ENCODE measurements around the gene WDR81. TPM values are rescaled to one million over a fixed set of nuclear protein-coding genes. Genes with fewer than 3 reads are reported as not detected.

The WDR81 gene
- total and polyA plus RNA-seq, 2 experiments from 2014 or later = 3.5 to 14.5 TPM

DNA sequence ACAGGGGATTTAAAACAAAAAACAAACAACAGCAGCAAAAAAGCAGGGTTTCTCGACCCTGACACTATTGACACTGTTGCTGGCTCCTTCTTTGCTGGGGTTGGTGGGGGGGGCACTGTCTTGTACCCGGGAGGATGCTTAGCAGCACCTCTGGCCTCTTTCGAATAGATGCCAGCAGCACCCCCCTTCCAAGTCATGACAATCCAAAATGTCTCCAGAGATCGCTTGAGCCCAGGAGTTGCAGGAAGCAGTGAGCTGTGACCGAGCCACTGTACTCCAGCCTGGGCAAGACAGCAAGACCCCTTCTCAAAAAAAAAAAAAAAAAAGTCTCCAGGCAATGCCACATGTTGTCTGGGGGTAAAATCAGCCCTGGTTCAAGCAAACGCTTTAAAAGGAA is 57.7 kb downstream of the WDR81 start:
- Mint-ChIP-seq H3K4me1 (no peaks in the 10 kb centered on the region), H3K27ac (no peak overlapping the region), H3K36me3 (ENCODE audit: low read depth) (peaks cover 75% of the 10 kb centered on the region), H3K9me3 (no peaks in the 10 kb centered on the region; the same call in 2 of the 3 replicates), H3K4me3 (no peak overlapping the region), H3K27me3 (ENCODE audit: insufficient read depth, low read depth, poor library complexity) (peaks cover 13% of the 10 kb centered on the region)
- Histone ChIP-seq H3K4me3 (no peak overlapping the region), H3K36me3 (ENCODE audit: insufficient read depth) (peaks cover 30% of the 10 kb centered on the region), H3K27ac (ENCODE audit: low read depth) (no peak overlapping the region), H3K79me2 (replicated peaks; ENCODE audit: insufficient read depth) (no peaks in the 10 kb centered on the region), H3K27me3 (ENCODE audit: insufficient read depth) (no peaks in the 10 kb centered on the region), H4K20me1 (replicated peaks; ENCODE audit: insufficient read depth) (no peaks in the 10 kb centered on the region; the same call in 1 of the 2 replicates), H3K9me2 (ENCODE audit: insufficient read depth) (no peaks in the 10 kb centered on the region), H2AFZ (no peak overlapping the region), H3K4me2 (no peak overlapping the region), H3K4me1 (ENCODE audit: insufficient read depth) (no peaks in the 10 kb centered on the region), H3F3A (replicated peaks; ENCODE audit: low read depth) (0 out of 2 replicates have a peak, but pooled peaks cover 3% of the 10 kb centered on the region)
- no peak for ATAC-seq
- no peak for DNase-seq (ENCODE audit: low spot score)
- TF ChIP-seq EZH2phosphoT487 (IDR thresholded peaks at IDR 0.05; ENCODE audit: unreplicated experiment) = no peak
- TF ChIP-seq EZH2 (IDR thresholded peaks at IDR 0.05; ENCODE audit: low read depth, unreplicated experiment) = no peak
- TF ChIP-seq, protein P1, sequence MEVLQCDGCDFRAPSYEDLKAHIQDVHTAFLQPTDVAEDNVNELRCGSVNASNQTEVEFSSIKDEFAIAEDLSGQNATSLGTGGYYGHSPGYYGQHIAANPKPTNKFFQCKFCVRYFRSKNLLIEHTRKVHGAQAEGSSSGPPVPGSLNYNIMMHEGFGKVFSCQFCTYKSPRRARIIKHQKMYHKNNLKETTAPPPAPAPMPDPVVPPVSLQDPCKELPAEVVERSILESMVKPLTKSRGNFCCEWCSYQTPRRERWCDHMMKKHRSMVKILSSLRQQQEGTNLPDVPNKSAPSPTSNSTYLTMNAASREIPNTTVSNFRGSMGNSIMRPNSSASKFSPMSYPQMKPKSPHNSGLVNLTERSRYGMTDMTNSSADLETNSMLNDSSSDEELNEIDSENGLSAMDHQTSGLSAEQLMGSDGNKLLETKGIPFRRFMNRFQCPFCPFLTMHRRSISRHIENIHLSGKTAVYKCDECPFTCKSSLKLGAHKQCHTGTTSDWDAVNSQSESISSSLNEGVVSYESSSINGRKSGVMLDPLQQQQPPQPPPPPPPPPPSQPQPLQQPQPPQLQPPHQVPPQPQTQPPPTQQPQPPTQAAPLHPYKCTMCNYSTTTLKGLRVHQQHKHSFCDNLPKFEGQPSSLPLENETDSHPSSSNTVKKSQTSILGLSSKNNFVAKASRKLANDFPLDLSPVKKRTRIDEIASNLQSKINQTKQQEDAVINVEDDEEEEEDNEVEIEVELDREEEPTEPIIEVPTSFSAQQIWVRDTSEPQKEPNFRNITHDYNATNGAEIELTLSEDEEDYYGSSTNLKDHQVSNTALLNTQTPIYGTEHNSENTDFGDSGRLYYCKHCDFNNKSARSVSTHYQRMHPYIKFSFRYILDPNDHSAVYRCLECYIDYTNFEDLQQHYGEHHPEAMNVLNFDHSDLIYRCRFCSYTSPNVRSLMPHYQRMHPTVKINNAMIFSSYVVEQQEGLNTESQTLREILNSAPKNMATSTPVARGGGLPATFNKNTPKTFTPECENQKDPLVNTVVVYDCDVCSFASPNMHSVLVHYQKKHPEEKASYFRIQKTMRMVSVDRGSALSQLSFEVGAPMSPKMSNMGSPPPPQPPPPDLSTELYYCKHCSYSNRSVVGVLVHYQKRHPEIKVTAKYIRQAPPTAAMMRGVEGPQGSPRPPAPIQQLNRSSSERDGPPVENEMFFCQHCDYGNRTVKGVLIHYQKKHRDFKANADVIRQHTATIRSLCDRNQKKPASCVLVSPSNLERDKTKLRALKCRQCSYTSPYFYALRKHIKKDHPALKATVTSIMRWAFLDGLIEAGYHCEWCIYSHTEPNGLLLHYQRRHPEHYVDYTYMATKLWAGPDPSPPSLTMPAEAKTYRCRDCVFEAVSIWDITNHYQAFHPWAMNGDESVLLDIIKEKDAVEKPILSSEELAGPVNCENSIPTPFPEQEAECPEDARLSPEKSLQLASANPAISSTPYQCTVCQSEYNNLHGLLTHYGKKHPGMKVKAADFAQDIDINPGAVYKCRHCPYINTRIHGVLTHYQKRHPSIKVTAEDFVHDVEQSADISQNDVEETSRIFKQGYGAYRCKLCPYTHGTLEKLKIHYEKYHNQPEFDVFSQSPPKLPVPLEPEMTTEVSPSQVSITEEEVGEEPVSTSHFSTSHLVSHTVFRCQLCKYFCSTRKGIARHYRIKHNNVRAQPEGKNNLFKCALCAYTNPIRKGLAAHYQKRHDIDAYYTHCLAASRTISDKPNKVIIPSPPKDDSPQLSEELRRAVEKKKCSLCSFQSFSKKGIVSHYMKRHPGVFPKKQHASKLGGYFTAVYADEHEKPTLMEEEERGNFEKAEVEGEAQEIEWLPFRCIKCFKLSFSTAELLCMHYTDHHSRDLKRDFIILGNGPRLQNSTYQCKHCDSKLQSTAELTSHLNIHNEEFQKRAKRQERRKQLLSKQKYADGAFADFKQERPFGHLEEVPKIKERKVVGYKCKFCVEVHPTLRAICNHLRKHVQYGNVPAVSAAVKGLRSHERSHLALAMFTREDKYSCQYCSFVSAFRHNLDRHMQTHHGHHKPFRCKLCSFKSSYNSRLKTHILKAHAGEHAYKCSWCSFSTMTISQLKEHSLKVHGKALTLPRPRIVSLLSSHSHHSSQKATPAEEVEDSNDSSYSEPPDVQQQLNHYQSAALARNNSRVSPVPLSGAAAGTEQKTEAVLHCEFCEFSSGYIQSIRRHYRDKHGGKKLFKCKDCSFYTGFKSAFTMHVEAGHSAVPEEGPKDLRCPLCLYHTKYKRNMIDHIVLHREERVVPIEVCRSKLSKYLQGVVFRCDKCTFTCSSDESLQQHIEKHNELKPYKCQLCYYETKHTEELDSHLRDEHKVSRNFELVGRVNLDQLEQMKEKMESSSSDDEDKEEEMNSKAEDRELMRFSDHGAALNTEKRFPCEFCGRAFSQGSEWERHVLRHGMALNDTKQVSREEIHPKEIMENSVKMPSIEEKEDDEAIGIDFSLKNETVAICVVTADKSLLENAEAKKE (CRISPR knock-in tag; IDR thresholded peaks at IDR 0.05) = no peak
- TF ChIP-seq JUNB (IDR thresholded peaks at IDR 0.05; ENCODE audit: unreplicated experiment) = no peak

DNA sequence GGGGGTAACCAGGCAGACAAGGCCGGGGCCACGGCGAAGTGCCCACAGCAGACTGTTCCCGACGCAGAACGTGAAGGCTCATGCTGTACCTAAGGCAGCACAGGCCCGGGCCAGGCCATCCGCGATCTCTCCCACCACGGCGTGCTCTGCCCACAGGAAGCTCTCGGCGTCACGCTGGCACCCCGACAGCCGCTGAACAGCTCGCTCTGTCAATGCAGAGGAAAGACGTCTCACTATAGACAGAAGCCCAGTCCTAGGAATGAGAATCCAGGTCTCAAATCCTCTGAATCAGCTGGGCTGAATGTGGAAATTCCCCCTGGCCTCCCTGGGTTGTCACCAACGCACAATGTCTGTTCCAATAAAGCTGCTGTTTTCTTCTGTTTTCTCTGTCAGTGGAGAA is 58.8 kb downstream of the WDR81 start:
- H3K27ac Mint-ChIP-seq = no peak overlapping the region
- Histone ChIP-seq H3K36me3 (ENCODE audit: insufficient read depth) (peaks cover 19% of the 10 kb centered on the region), H2AFZ (no peak overlapping the region), H3K4me3 (no peak overlapping the region), H3K4me2 (no peak overlapping the region), H3K27me3 (ENCODE audit: insufficient read depth) (no peaks in the 10 kb centered on the region), H3K9me2 (ENCODE audit: insufficient read depth) (no peaks in the 10 kb centered on the region), H4K20me1 (replicated peaks; ENCODE audit: insufficient read depth) (no peaks in the 10 kb centered on the region; the same call in none of the 2 replicates), H3K4me1 (ENCODE audit: insufficient read depth) (no peaks in the 10 kb centered on the region), H3F3A (replicated peaks; ENCODE audit: low read depth) (0 out of 2 replicates have a peak, but pooled peaks cover 3% of the 10 kb centered on the region), H3K27ac (ENCODE audit: low read depth) (no peak overlapping the region), H3K79me2 (replicated peaks; ENCODE audit: insufficient read depth) (no peaks in the 10 kb centered on the region)
- H3K27me3 Mint-ChIP-seq (ENCODE audit: insufficient read depth, low read depth, poor library complexity) = peaks cover 11% of the 10 kb centered on the region
- ATAC-seq (no peak), DNase-seq (ENCODE audit: low spot score) (no peak)
- no peaks in the 10 kb centered on the region for H3K4me1 Mint-ChIP-seq
- H3K4me3 Mint-ChIP-seq = no peak overlapping the region
- no peaks in the 10 kb centered on the region; the same call in 2 of the 3 replicates for H3K9me3 Mint-ChIP-seq
- H3K36me3 Mint-ChIP-seq (ENCODE audit: low read depth) = peaks cover 74% of the 10 kb centered on the region
- TF ChIP-seq, protein P1 (CRISPR knock-in tag; IDR thresholded peaks at IDR 0.05) = no peak
